ENCODE results near the gene HDAC4.

- no peak for TF ChIP-seq CTCF (conservative IDR thresholded peaks at IDR 0.05; ENCODE audit: low read length)
- TF ChIP-seq EZH2phosphoT487 (IDR thresholded peaks at IDR 0.05; ENCODE audit: borderline replicate concordance), result no peak
Observed at GRCh38 chr2:239247401-239248245, 153.2 kb downstream of the HDAC4 start.

Measured in Loucy (cell line).